Suppressor macrophage (primary cell): Measurements from ENCODE around the gene BICDL1.

Experiments
- DNase-seq, 4 experiments: peaks; one replicate each; pipeline ENCODE4 v3.0.0-alpha.2; 2020 to 2022

Gene BICDL1

GRCh38 chr12:120081641-120082040, 92.6 kb downstream of the BICDL1 start:
- DNase-seq = peak in 3 of 4 experiments; percentile 9 to 73 (median 66)

GRCh38 chr12:120085920-120086645, 97.0 kb downstream of the BICDL1 start:
- no peak for DNase-seq

GRCh38 chr12:120086801-120087621, 98.0 kb downstream of the BICDL1 start:
- peak; percentile 98 to 99 (median 98) for DNase-seq

- DNase-seq = no peak
Measured at GRCh38 chr12:120089105-120089504, 100.1 kb downstream of the BICDL1 start.

GRCh38 chr12:120089796-120090195, 100.8 kb downstream of the BICDL1 start:
- no peak for DNase-seq

GRCh38 chr12:120090206-120090605, 101.2 kb downstream of the BICDL1 start:
- no peak for DNase-seq

- DNase-seq = no peak
Measured at GRCh38 chr12:120090626-120091295, 101.7 kb downstream of the BICDL1 start.

GRCh38 chr12:120091371-120092090, 102.5 kb downstream of the BICDL1 start:
- DNase-seq = no peak

- no peak for DNase-seq
Measured at GRCh38 chr12:120092551-120093335, 103.7 kb downstream of the BICDL1 start.

- no peak for DNase-seq
Measured at GRCh38 chr12:120093336-120093591, 104.2 kb downstream of the BICDL1 start.

GRCh38 chr12:120093592-120094355, 104.7 kb downstream of the BICDL1 start:
- no peak for DNase-seq

GRCh38 chr12:120094485-120094884, 105.4 kb downstream of the BICDL1 start:
- no peak for DNase-seq

- DNase-seq = no peak
Measured at GRCh38 chr12:120095331-120095730, 106.3 kb downstream of the BICDL1 start.

GRCh38 chr12:120095736-120096135, 106.7 kb downstream of the BICDL1 start:
- no peak for DNase-seq

- no peak for DNase-seq
Measured at GRCh38 chr12:120096671-120097202, 107.7 kb downstream of the BICDL1 start.

- no peak for DNase-seq
Measured at GRCh38 chr12:120098756-120099470, 109.9 kb downstream of the BICDL1 start.

- DNase-seq = no peak
Measured at GRCh38 chr12:120099738-120100137, 110.7 kb downstream of the BICDL1 start.

GRCh38 chr12:120100630-120101029, 111.6 kb downstream of the BICDL1 start:
- DNase-seq = no peak

- DNase-seq = no peak
Measured at GRCh38 chr12:120101182-120101581, 112.1 kb downstream of the BICDL1 start.

- no peak for DNase-seq
Measured at GRCh38 chr12:120101617-120102016, 112.6 kb downstream of the BICDL1 start.
